ENCODE measurements around the gene DDN. TPM values are rescaled to one million over a fixed set of nuclear protein-coding genes. Genes with fewer than 3 reads are reported as not detected.

The DDN gene
- total and polyA plus RNA-seq, 9 of the 15 experiments (the other 6 are each of a cell fraction or from before 2014, with no cell fraction given) = 0.03 to 3.6 (median 1.6) TPM

GRCh38 chr12:49033611-49034285 is 34.6 kb upstream of the DDN start:
- DNase-seq (ENCODE audit: extremely low read depth in 1 of 4, low spot score in 3 of 4) (no peak), ATAC-seq (no peak), FAIRE-seq (no peak)
- 93% methylated on average over 12 of the region's 12 CpGs for WGBS (ENCODE audit: insufficient coverage, low coverage, missing lambda C conversion rate)
- no peak overlapping the region for H3K4me2 ChIP-seq (ENCODE audit: insufficient read depth, low read length)
- H4K20me1 ChIP-seq (replicated peaks; ENCODE audit: control insufficient read depth, insufficient read depth, low read length) = no peaks in the 10 kb centered on the region; the same call in 1 of the 2 replicates
- no peak overlapping the region for H2AFZ ChIP-seq (ENCODE audit: low read depth, low read length)
- H3K9me3 ChIP-seq (replicated peaks; ENCODE audit: control insufficient read depth, insufficient read depth, low read depth, low read length) = no peaks in the 10 kb centered on the region
- TF ChIP-seq JUND (IDR thresholded peaks at IDR 0.05; ENCODE audit: borderline replicate concordance, low read depth, low read length) = no peak
- TF ChIP-seq JUND (tag; IDR thresholded peaks at IDR 0.05; ENCODE audit: borderline replicate concordance, low read depth, low read length) = no peak
- TF ChIP-seq ZNF639 (CRISPR knock-in tag; conservative IDR thresholded peaks at IDR 0.05 in 1 of 2, IDR thresholded peaks at IDR 0.05 in 1 of 2) = no peak
- no peak for TF ChIP-seq ZNF318 (IDR thresholded peaks at IDR 0.05; ENCODE audit: borderline replicate concordance in 1 of 2, low read depth in 1 of 2)
- TF ChIP-seq COPS2 (conservative IDR thresholded peaks at IDR 0.05) = no peak
- H3K27ac ChIP-seq (ENCODE audit: extremely low read depth, low read depth, low read length) = no peak overlapping the region
- in situ Hi-C loops (cut with MboI) = no loop called here
- ChIA-PET CTCF (ENCODE audit: low intra/inter-chr PET ratio) (no interaction called here), POLR2A (interaction anchor here (0.6 to 12.9 kb wide), 7 partner anchors 10 to 488 kb away, joined by 3 to 78 read pairs (median 6); partner anchors contain the start of gene PRKAG1)
- no peaks in the 10 kb centered on the region for H3K9me1 ChIP-seq (ENCODE audit: control insufficient read depth, insufficient read depth, low read length)
- no peak overlapping the region for H3K4me3 ChIP-seq
- no peaks in the 10 kb centered on the region for H3K79me2 ChIP-seq (ENCODE audit: control insufficient read depth, insufficient read depth, low read length)
- H3K4me1 ChIP-seq (replicated peaks in 1 of 2; ENCODE audit: control insufficient read depth in 2 of 2, insufficient read depth in 2 of 2, low read length in 2 of 2) = peaks cover 0 to 13% of the 10 kb centered on the region in 2 experiments; a peak in 1 of 5 replicates
- no peaks in the 10 kb centered on the region for H3K27me3 ChIP-seq (ENCODE audit: control insufficient read depth in 2 of 2, insufficient read depth in 2 of 2, low read length in 2 of 2)
- no TSS peak for BruUV-seq (replicated peaks)
- intact Hi-C loops (cut with micrococcal nuclease) = no loop called here
- peaks cover 97% of the 10 kb centered on the region for H3K36me3 ChIP-seq (ENCODE audit: control insufficient read depth, insufficient read depth, low read length)
- no peak overlapping the region for H3K9ac ChIP-seq (ENCODE audit: insufficient read depth in 1 of 2, low read depth in 2 of 2, low read length in 2 of 2)

All from K562 (cell line).